NCI-H1417 treated with DMSO at 0.1 percent for 48 hours (cell line): ENCODE data around the gene HSPD1.
"Not testable (repeated sequence)": the region's sequence is repeated elsewhere in the genome, so short reads cannot be mapped to it uniquely, and the experiment has no call there.

ENCODE experiments used
- DNase-seq: peaks from one replicate; lab custom pipeline; 2025; lab: John Stamatoyannopoulos, UW

The HSPD1 gene

GRCh38 chr2:197496695-197497094 is 2.9 kb downstream of the HSPD1 start:
- DNase-seq = no peak

DNA sequence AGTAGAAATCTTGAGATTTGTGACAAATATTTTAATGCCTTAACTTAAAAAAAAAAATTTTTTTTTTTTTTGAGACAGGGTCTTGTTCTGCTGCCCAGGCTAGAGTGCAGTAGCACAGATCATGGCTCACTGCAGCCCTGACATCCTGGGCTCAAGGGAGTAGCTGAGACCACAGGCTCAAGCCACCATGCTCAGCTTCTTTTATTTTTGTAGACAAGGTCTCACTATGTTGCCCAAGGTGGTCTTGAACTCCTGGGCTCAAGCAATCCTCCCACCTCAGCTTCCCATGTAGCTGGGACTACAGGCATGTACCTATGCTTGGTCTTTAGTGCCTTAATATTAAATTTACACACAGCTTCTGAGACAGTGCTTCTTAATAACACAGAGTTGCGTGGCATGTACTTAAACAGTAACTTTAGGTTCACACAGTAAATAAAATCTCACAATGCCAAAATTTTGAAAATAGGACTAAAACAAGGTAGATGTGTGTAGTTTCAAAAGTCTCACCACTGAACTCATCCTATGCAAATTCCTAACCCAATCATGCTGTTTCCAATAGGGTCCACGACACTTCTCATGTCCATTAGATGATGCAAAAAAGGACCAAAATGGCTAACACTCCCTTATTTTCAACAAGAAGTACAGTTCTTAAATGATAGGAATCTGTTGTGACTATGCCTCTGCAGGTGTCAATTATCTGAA is 4.1 kb downstream of the HSPD1 start:
- no peak for DNase-seq

- DNase-seq = no peak
These were observed 12.3 kb downstream of the HSPD1 start for GRCh38 chr2:197487385-197487784.

DNA sequence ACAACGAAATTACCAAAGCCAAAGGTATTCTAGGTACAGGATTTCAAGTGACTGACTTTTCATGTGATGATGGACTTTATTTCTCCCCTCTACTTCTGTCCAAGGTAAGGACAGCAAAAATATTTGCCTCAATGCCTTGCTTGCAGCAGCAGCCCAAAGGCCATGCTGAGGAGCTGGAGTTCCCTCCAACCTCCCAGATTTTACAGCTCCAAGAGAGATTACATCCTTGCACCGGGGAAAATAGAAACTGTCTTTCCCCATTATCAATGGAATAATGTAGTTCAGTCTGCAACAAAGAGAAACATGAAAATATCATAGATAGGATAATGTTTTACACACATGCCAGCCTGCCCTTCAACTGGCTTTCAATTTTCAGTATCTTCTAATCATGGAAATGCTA is 13.5 kb downstream of the HSPD1 start:
- no peak for DNase-seq

- not testable (repeated sequence) for DNase-seq
These were observed 15.4 kb downstream of the HSPD1 start for GRCh38 chr2:197484248-197484647.

DNA sequence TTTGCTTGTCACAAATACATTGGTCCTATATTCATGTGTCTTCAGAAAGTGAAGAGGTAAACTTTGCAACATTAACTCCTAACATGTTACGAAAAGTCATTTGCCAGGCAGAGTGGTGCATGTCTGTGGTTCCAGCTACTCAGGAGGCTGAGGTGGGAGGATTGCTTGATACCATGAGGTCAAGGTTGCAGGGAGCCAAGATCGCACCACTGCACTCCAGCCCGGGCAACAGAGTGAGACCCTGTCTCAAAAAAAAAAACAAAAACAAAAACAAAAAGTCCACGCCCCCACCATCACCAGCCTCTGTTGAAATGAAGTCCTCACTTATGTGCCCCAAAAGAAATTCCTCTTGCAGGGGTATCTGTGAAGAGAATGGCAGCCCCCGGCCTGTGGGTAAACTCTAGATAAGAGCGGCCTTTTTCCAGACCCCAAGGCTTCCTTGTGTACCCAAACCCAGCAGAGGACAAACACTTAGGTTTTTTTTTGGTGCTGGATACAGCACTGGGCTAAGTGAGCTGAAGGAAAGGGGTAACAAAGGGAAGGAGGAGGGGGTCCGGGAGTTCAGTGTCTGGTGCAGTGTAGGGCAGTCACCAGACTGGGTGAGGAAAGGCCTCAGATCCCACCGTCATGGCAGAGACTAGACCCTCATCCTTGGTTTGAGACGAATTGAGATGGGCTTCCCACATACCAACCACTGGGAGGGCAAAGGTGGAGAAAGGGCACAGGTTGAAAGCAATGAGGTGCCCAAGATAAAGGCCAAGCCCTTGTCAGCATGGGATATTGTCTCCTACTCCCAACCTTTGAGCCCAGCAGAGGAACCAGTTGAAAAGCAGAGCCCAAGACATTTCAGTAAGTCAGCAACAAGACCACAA is 19.2 kb downstream of the HSPD1 start:
- DNase-seq = no peak

DNA sequence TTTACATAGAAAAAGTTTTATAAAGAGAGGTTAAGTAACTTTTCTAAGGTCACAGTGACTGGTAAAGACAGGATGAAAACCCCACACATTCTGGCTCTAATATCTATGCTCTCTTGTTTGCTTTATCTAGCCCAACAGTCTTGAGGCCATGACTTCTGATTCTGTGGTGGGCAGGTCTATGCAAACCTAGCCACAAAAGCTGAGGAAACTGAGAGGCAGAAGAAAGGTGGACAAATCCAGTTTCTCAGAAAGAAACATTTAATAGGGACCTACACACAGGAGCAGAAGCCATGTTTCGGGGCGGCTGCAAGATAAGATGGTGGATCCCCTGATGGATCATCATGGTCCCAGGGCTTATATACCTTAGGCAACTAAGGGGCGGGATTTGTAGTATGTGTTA is 21.8 kb downstream of the HSPD1 start:
- no peak for DNase-seq

GRCh38 chr2:197472166-197472565 is 27.5 kb downstream of the HSPD1 start:
- no peak for DNase-seq

DNA sequence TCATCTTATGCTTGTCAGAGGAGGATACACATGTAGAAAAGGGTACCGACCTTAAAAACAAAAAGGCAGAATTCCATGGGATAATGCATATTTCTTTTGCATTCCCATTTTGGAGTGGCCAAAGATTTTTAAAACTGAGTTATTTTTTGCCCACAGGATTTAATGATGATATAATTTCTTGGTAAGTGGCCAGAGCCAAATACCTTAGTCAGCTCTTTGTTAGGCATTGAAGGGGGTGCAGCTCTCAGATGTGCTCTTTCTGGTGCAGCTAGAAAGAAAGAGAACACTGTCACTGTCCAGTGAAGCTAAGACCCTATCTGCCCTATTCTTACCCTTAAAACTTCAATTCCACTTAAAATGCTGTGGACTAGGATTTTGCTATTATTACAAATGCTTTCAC is 35.5 kb downstream of the HSPD1 start:
- DNase-seq = no peak

GRCh38 chr2:197461057-197461456 is 38.6 kb downstream of the HSPD1 start:
- no peak for DNase-seq

GRCh38 chr2:197460649-197461048 is 39.0 kb downstream of the HSPD1 start:
- DNase-seq = no peak

- no peak for DNase-seq
These were observed 44.2 kb downstream of the HSPD1 start for GRCh38 chr2:197455428-197455827.

- no peak for DNase-seq
These were observed 44.7 kb downstream of the HSPD1 start for GRCh38 chr2:197454923-197455322.

GRCh38 chr2:197453914-197454398 is 45.7 kb downstream of the HSPD1 start:
- no peak for DNase-seq

DNA sequence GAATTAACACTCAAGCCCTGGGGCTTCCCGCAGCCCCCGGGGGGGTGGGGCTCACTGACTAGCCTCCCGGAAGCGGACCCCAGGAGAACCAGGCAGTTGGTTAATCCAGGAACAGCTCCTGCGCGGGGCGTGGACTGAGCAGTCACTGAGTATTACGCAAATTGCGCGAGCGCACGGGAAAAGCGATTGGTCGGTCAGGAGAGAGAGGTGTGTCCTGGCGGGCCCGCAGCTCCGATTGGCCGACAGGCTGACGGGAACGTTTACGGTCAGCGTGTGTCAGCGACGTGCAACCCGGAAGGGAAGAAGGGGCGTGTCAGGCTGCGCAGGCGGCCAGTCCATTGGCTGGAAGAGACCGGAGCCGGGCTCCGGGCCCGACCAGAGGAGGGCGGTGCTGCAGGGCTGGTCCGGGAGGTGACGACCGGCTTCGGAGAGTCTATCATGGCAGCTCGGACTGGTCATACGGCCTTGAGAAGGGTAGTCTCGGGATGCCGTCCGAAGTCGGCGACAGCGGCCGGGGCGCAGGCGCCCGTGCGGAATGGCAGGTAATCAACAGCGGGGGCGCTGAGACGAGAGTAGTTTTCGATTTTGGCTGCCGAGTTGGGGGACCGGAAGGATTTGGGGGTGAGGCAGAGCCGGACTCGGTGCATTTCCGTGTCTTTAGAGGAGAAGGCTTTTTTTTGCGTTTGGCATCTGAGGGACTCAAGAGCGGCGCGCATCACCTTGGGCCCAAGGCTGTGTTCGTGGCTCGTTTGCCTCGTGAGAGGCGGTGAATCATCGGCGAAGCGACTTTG is 46.3 kb downstream of the HSPD1 start, which contains the start of gene COQ10B:
TSS of gene COQ10B (plus strand) at position 430 of the 791 bp plus-strand sequence. CDS start at position 439, 9 bp downstream.
- DNase-seq = peak; percentile 98

DNA sequence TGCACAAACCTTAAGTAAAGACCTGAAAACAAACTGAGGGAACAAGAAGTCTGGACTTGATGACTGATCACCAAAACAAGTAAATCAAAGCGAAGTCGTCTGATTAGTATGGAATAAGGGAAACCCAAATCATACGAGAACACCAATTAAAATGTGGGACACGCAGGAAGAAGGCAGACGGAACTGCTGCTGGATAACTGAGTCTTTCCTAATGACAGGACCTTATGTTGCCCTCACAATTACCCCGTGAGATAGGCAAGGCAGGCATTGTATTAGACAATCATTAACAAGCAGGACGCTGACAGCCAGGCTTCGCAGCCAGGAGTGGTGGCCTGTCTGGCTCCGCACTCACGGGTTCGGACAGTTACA is 46.9 kb downstream of the HSPD1 start:
- no peak for DNase-seq

GRCh38 chr2:197450935-197451358 is 48.7 kb downstream of the HSPD1 start:
- DNase-seq = not testable (repeated sequence)

DNA sequence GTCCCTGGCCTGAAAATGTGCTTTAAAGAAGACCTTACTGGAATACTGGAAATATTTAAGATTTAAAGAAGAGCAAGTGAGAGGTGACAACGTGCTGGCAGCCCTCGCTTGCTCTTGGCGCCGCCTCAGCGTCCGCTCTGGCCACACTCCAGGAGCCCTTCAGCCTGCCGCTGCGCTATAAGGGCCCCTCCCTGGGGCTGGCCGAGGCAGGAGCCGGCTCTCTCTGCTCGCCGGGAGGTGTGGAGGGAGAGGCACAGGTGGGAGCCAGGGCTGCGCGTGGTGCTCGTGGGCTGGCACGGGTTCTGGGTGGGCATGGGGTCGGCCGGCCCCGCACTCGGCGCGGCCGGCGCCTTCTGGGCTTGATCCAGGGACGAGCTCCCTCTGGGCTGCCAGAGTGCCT is 49.2 kb downstream of the HSPD1 start:
- DNase-seq = no peak

GRCh38 chr2:197446844-197447243 is 52.8 kb downstream of the HSPD1 start:
- DNase-seq = no peak

DNA sequence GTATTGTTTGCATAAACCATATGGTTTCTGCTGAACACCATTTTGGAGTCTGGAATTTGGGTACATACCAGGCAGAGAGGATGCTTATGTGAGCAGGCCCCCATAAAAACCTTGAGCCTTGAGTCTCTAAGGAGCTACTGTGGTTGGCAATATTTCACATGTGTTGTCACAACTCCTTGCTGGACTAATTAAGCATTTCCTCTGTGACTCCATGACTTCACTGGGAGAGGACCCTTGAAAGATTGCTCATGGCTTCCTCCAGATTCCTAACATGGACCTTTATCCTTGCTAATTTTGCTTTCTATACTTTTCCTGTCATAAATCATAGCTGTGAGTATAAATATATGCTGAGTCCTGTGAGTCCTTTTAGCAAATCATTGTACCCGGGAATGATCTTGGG is 53.9 kb downstream of the HSPD1 start:
- no peak for DNase-seq

- no peak for DNase-seq
These were observed 56.8 kb downstream of the HSPD1 start for GRCh38 chr2:197442857-197443256.

- DNase-seq = no peak
These were observed 62.3 kb downstream of the HSPD1 start for GRCh38 chr2:197437380-197437779.
